B cell (primary cell): ENCODE results near the gene TP53BP1. TPM values are rescaled to one million over a fixed set of nuclear protein-coding genes. Genes with fewer than 3 reads are reported as not detected.

Experiments used
- ATAC-seq: fragments of 200-7000 bp; cut with Tn5 transposase; one replicate; pipeline ENCODE4 v1.10.0; 2021; ENCODE audit warnings: low read depth, mild to moderate bottlenecking, moderate number of reproducible peaks, moderate library complexity
- CTCF ChIA-PET: fragments of 350-600 bp; sonication (Branson Sonifier 250); formaldehyde crosslinking; loops from one replicate; lab custom pipeline; 2021; ENCODE audit warnings: antibody characterized with exemption, inconsistent platforms; lab: Charles Lee
- POLR2A ChIA-PET: fragments of 350-600 bp; sonication (Branson Sonifier 250); formaldehyde crosslinking; loops from one replicate; lab custom pipeline; 2021; ENCODE audit warnings: antibody characterized with exemption; lab: Charles Lee
- DNase-seq: peaks from one replicate; pipeline ENCODE4 v3.0.0; 2013
- H2AFZ ChIP-seq: 2 replicates; pipeline ENCODE4 v1.6.1; 2012; ENCODE audit warnings: mild to moderate bottlenecking, low read depth, low read length; ENCODE audit not compliant: insufficient read depth, poor library complexity, severe bottlenecking
- H3K27ac ChIP-seq, 2 donors: 1 replicate in 1 of 2; 2 replicates in 1 of 2; pipeline ENCODE4 v1.5.1; 2012 to 2013; ENCODE audit warnings: low read length in 2 of 2, mild to moderate bottlenecking in 2 of 2, moderate library complexity in 1 of 2
- H3K27me3 ChIP-seq, 4 experiments: fragments of 200-600 bp in 1 of 4; sonication (generic) in 1 of 4; replicated peaks in 1 of 4; 1 replicate in 2 of 4; 2 replicates in 2 of 4; pipeline versions ENCODE4 v1.6.1 to v1.7.0; 2013 to 2016; ENCODE audit warnings: low read length in 3 of 4, mild to moderate bottlenecking in 2 of 4, mixed read lengths in 1 of 4, moderate library complexity in 1 of 4; ENCODE audit not compliant: insufficient read depth in 4 of 4, control insufficient read depth in 3 of 4; ENCODE audit errors: control extremely low read depth in 1 of 4
- H3K36me3 ChIP-seq, 2 experiments: replicated peaks in 1 of 2; 1 replicate in 1 of 2; 2 replicates in 1 of 2; pipeline versions ENCODE4 v1.6.1 to v1.7.1; 2013; ENCODE audit warnings: low read length in 1 of 2; ENCODE audit not compliant: insufficient read depth in 2 of 2, control insufficient read depth in 1 of 2; ENCODE audit errors: control extremely low read depth in 1 of 2, extremely low read depth in 1 of 2
- H3K4me1 ChIP-seq, 2 donors: fragments of 200-600 bp in 1 of 2; sonication (generic) in 1 of 2; 1 replicate in 1 of 2; 2 replicates in 1 of 2; pipeline versions ENCODE4 v1.5.1 to v1.6.1; 2013 to 2017; ENCODE audit warnings: low read length in 2 of 2; ENCODE audit not compliant: control insufficient read depth in 2 of 2, insufficient read depth in 2 of 2
- H3K4me2 ChIP-seq: replicated peaks from 2 replicates; pipeline ENCODE3; 2012; ENCODE audit warnings: mild to moderate bottlenecking, low read depth, low read length; ENCODE audit not compliant: poor library complexity, severe bottlenecking
- H3K4me3 ChIP-seq, 5 experiments: fragments of 200-600 bp in 1 of 5; sonication (generic) in 1 of 5; 1 replicate in 3 of 5; 2 replicates in 2 of 5; pipeline versions ENCODE4 v1.5.1 to v1.7.0; 2011 to 2016; ENCODE audit warnings: low read length in 4 of 5, mild to moderate bottlenecking in 4 of 5, low read depth in 2 of 5, control low read depth in 1 of 5, moderate library complexity in 1 of 5; ENCODE audit not compliant: insufficient read depth in 1 of 5; ENCODE audit errors: control extremely low read depth in 1 of 5, extremely low read depth in 1 of 5
- H3K79me2 ChIP-seq: fragments of 200-600 bp; sonication (generic); one replicate; pipeline ENCODE4 v1.6.0; 2016; ENCODE audit warnings: low read length; ENCODE audit not compliant: control insufficient read depth, insufficient read depth
- H3K9ac ChIP-seq: fragments of 200-600 bp; sonication (generic); 2 replicates; pipeline ENCODE4 v1.6.1; 2017; ENCODE audit warnings: mild to moderate bottlenecking, low read length, moderate library complexity
- H3K9me3 ChIP-seq, 3 donors: one replicate each; pipeline versions ENCODE4 v1.6.1 to v1.7.1; 2013; ENCODE audit warnings: low read length in 2 of 3; ENCODE audit not compliant: control insufficient read depth in 2 of 3, insufficient read depth in 1 of 3; ENCODE audit errors: control extremely low read depth in 1 of 3
- H4K20me1 ChIP-seq: 2 replicates; pipeline ENCODE4 v1.6.0; 2012; ENCODE audit warnings: mild to moderate bottlenecking, low read length; ENCODE audit not compliant: insufficient read depth, control insufficient read depth, poor library complexity, severe bottlenecking
- H3K27ac Mint-ChIP-seq: one replicate; pipeline ENCODE4 v1.8.0; 2021; ENCODE audit warnings: mixed read lengths
- H3K27me3 Mint-ChIP-seq: one replicate; pipeline ENCODE4 v1.8.0; 2021; ENCODE audit warnings: mixed read lengths
- H3K4me1 Mint-ChIP-seq: one replicate; pipeline ENCODE4 v1.8.0; 2021; ENCODE audit warnings: mixed read lengths
- H3K4me3 Mint-ChIP-seq: one replicate; pipeline ENCODE4 v1.8.0; 2021; ENCODE audit warnings: mixed read lengths
- H3K9me3 Mint-ChIP-seq: one replicate; pipeline ENCODE4 v1.8.0; 2022; ENCODE audit warnings: mixed read lengths; ENCODE audit not compliant: insufficient read depth
- CTCF ChIP-seq: fragments of 200-600 bp; IDR thresholded peaks from one replicate; pipeline ENCODE4 v1.8.0; 2022; ENCODE audit warnings: antibody characterized with exemption, mild to moderate bottlenecking
- EZH2 ChIP-seq: IDR thresholded peaks from 2 replicates; pipeline ENCODE4 v1.6.1; 2012; ENCODE audit warnings: borderline replicate concordance, low read depth, mild to moderate bottlenecking, moderate library complexity, low read length; ENCODE audit not compliant: insufficient read depth, poor library complexity, severe bottlenecking
- WGBS: methylation state at CpG from one replicate; pipeline ENCODE4 v1.1.5; 2013; ENCODE audit warnings: missing lambda C conversion rate; ENCODE audit not compliant: insufficient coverage; 5-methylcytosine and 5-hydroxymethylcytosine counted together
- intact Hi-C: fragments of 100-400 bp; cut with micrococcal nuclease; formaldehyde crosslinking; loops from one replicate; pipeline ENCODE4 v1.10.0; 2022
- polyA plus RNA-seq: library from polyadenylated mRNA; depleted of rRNA; stranded (reverse); fragments of >200 nt; gene quantifications from 2 replicates; pipeline ENCODE4 v1.2.3, GENCODE V29; 2012
- total RNA-seq, 2 donors: library from RNA; stranded (reverse); fragments of 120-200 nt in 1 of 2; gene quantifications; 1 replicate in 1 of 2; 2 replicates in 1 of 2; pipeline versions ENCODE4 v1.2.3 to v1.2.4, GENCODE V29; 2013 to 2022

TP53BP1 gene
- total and polyA plus RNA-seq, 2 donors (not counting 1 experiment from before 2014, with no cell fraction given), result 13.1 to 70.5 TPM

GRCh38 chr15:43446344-43446743 lies 46.6 kb downstream of the TP53BP1 start:
- Histone ChIP-seq H3K79me2 (no peaks in the 10 kb centered on the region), H3K36me3 (peaks cover 9 to 27% of the 10 kb centered on the region in 2 experiments), H3K9me3 (no peaks in the 10 kb centered on the region), H3K9ac (no peak overlapping the region), H3K4me3 (no peak overlapping the region), H2AFZ (no peak overlapping the region), H3K27ac (no peak overlapping the region), H3K4me1 (no peaks in the 10 kb centered on the region), H3K27me3 (no peaks in the 10 kb centered on the region), H3K4me2 (no peak overlapping the region), H4K20me1 (no peaks in the 10 kb centered on the region)
- H3K4me3 Mint-ChIP-seq, result no peak overlapping the region
- 50% methylated on average over 1 of the region's 2 CpGs for WGBS
- H3K9me3 Mint-ChIP-seq, result no peaks in the 10 kb centered on the region
- no peaks in the 10 kb centered on the region for H3K4me1 Mint-ChIP-seq
- TF ChIP-seq EZH2, result no peak
- no peak for TF ChIP-seq CTCF
- intact Hi-C loops, result no loop called here
- DNase-seq (no peak), ATAC-seq (no peak)
- ChIA-PET CTCF (interaction anchor here (1.0 kb wide), 1 partner anchor 69 kb away, joined by 4 read pairs; no protein-coding TSS in a partner anchor), POLR2A (no interaction called here)
- H3K27ac Mint-ChIP-seq, result no peak overlapping the region
- no peaks in the 10 kb centered on the region for H3K27me3 Mint-ChIP-seq

- DNase-seq (no peak), ATAC-seq (no peak)
- Mint-ChIP-seq H3K27ac (no peak overlapping the region), H3K4me3 (no peak overlapping the region), H3K4me1 (no peaks in the 10 kb centered on the region), H3K9me3 (no peaks in the 10 kb centered on the region), H3K27me3 (no peaks in the 10 kb centered on the region)
- POLR2A ChIA-PET, result interaction anchor here (0.7 kb wide), 1 partner anchor 33 kb away, joined by 5 read pairs; no protein-coding TSS in a partner anchor
- Histone ChIP-seq H4K20me1 (no peaks in the 10 kb centered on the region), H3K9me3 (no peaks in the 10 kb centered on the region), H3K4me3 (no peak overlapping the region), H3K79me2 (no peaks in the 10 kb centered on the region), H3K4me2 (no peak overlapping the region), H2AFZ (no peak overlapping the region), H3K36me3 (peaks cover 11 to 43% of the 10 kb centered on the region in 2 experiments), H3K9ac (no peak overlapping the region), H3K4me1 (no peaks in the 10 kb centered on the region), H3K27me3 (no peaks in the 10 kb centered on the region), H3K27ac (no peak overlapping the region)
- intact Hi-C loops, result no loop called here
- CTCF ChIA-PET, result interaction anchor here (1.2 to 2.8 kb wide), 2 partner anchors 70 to 73 kb away, joined by 4 to 17 read pairs; no protein-coding TSS in a partner anchor
- TF ChIP-seq EZH2, result no peak
- TF ChIP-seq CTCF, result no peak
Measured at GRCh38 chr15:43441316-43441715, 51.6 kb downstream of the TP53BP1 start.
